Activated CD8-positive, alpha-beta memory T cell treated with anti-CD3 and anti-CD28 coated beads for 36 hours (primary cell): Measurements from ENCODE around the gene PRKACG. TPM values are rescaled to one million over a fixed set of nuclear protein-coding genes. Genes with fewer than 3 reads are reported as not detected.
"Not testable (repeated sequence)": the region's sequence is repeated elsewhere in the genome, so short reads cannot be mapped to it uniquely, and the experiment has no call there.

ENCODE experiments used
- CTCF ChIA-PET: fragments of 350-600 bp; sonication (Branson Sonifier 250); formaldehyde crosslinking; loops from one replicate; lab custom pipeline; 2021; ENCODE audit warnings: antibody characterized with exemption; lab: Charles Lee
- POLR2A ChIA-PET: fragments of 350-600 bp; sonication (Branson Sonifier 250); formaldehyde crosslinking; loops from one replicate; lab custom pipeline; 2021; ENCODE audit warnings: antibody characterized with exemption; lab: Charles Lee
- total RNA-seq, 2 experiments: library from RNA; stranded (reverse); gene quantifications; one replicate each; pipeline ENCODE4 v1.2.3, GENCODE V29; 2021

PRKACG gene
- total RNA-seq, 2 experiments from 2014 or later = not detected

DNA sequence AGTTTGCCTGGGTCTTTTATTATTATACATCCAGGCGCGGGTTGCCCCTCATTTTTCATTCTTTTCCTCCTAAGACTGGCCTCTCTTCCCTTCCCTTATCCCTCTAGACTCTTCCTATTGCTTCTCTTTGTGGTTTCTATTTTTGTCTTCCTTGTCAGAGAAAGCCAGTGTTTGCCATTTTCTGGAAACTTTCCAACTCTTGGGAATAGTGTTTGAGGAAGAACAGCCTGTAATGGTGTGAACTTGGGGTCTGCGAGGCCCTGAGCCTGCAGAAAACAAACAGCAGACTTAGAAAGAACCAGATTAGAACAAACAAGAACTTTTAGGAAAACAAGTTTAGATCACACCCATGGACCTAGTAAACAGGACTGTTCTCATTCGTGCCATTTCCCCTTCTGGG, 15.5 kb downstream of the PRKACG start:
- CTCF ChIA-PET = no interaction called here
- POLR2A ChIA-PET = no interaction called here

DNA sequence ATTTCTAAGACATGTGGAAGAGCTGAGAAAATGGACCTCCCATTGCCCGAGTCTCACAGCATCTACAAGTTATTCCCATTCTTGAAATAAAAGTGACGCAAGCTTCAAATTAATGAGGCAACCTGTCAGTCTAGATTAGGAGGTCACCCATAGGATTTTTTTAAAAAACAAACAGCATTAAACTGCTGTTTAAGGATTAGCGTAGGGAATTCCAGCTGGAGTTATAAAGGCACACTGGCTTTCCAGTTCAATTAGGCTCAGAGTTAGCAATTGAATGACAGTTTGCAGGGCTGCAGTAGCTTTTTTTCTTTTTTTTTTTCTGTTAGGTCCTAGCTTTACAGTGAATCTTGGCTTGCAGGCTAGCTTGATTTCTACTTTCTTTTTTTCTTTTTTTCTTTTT, 16.2 kb downstream of the PRKACG start:
- ChIA-PET CTCF (interaction anchor here (0.7 kb wide), 1 partner anchor 11 kb away, joined by 4 read pairs; no protein-coding TSS in a partner anchor), POLR2A (no interaction called here)

DNA sequence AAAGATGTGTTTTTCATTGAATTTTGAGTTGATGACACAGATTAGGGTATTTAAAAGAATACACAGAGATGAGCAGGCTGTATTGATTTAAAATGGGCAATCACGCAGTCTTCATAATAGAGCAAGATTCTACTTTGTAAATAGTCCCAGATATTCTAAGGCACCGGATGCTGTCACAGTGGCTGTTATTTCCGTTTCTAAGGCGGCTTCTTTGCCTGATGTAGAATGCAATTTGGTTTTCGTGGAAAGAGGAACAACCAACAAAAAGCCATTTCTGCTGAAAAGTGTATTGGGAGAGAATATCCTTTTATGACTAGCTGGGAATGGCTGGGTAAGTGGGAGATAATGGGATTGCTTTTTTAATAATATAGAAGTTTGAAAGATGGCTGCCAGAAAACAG, 17.5 kb downstream of the PRKACG start:
- CTCF ChIA-PET = no interaction called here
- POLR2A ChIA-PET = no interaction called here

DNA sequence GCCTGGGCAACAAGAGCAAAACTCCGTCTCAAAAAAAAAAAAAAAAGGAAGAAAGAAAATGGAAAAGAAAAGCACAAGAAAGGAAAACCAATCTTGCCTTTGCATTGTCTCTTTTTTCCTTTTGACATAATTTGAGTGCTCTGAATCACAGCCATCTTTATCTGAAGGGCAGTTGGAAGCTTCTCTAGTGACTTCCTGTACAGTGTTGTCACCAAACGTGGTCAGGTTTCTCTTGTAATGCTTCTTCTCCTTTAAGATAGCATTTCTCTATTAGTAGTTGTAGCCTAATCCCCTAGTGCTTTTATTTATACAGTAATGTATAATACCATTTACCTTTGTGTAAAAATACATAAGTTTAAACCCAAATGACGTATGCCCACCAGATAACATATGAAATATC, 18.1 kb downstream of the PRKACG start:
- POLR2A ChIA-PET = no interaction called here
- CTCF ChIA-PET = no interaction called here

DNA sequence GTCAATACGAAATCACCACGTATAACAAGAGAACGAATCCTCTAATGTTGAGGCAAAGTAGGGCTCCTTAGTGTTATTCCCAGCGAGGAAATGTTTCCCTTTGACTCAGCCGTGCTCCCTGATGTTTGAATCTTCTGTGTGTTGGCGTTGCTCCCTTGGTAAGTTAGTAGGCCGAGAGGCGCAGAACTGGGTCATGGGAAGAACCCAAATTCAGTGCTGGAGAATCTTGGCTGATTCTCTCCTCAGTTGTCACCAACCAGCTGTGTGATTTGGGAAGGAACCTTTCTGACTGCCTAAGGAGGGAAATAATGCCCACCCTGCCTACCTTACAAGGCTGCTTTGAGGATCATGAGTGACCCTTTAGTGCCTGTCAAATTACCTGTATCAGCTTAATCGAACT, 22.5 kb downstream of the PRKACG start:
- ChIA-PET POLR2A (no interaction called here), CTCF (no interaction called here)

DNA sequence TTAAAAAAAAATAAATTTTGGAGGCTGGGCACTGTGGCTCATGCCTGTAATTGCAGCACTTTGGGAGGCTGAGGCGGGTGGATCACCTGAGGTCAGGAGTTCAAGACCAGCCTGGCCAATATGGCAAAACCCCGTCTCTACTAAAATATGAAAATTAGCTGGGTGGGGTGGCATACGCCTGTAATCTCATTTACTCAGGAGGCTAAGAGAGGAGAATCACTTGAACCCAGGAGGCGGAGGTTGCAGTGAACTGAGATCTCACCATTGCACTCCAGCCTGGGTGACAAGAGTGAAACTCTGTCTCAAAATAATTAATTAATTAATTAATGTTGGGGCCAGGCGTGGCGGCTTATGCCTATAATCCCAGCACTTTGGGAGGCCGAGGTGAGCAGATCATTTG, 27.0 kb downstream of the PRKACG start:
- POLR2A ChIA-PET = not testable (repeated sequence)
- CTCF ChIA-PET = interaction anchor here (1.1 kb wide), 1 partner anchor 11 kb away, joined by 4 read pairs; no protein-coding TSS in a partner anchor

DNA sequence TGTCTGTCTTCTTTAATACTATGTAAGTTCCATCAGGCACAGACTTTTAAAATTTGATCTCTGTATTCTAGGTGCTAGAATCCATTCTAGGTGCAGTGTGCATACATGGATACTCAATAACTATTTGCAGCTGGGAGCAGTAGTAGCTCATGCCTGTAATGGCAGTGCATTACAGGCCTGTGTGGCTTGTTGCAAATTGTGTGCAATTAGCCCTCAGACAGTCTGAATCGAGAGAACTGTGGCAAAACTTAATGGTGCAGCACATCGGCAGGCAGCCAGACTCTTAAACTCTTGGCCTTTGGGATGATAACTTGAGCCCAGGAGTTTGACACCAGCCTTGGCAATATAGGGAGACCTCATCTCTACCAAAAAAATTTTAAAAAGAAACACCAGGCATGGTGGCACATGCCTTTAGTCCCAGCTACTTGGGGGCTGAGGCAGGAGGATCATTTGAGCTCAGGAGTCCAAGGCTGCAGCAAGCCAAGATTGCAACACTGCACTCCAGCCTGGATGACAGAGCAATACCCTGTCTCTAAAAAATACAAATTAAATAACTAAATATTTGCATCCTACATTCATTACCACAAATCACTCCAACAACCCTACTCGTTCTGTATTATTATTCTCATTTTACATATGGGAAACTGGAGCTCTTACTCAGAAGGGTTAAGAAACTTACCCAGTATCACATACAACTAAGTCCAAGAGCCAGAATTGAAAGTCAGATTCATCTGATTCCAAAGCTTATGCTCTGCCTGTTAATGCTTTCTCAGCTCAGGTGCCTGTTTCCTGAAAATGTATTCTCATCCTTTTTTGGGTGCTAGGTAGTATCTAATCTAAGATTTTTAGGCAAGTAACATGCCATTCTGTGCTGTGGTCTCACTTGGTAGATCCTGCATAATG, 30.1 kb downstream of the PRKACG start:
- CTCF ChIA-PET = interaction anchor here (1.3 kb wide), 1 partner anchor 16 kb away, joined by 4 read pairs; no protein-coding TSS in a partner anchor
- POLR2A ChIA-PET = no interaction called here

DNA sequence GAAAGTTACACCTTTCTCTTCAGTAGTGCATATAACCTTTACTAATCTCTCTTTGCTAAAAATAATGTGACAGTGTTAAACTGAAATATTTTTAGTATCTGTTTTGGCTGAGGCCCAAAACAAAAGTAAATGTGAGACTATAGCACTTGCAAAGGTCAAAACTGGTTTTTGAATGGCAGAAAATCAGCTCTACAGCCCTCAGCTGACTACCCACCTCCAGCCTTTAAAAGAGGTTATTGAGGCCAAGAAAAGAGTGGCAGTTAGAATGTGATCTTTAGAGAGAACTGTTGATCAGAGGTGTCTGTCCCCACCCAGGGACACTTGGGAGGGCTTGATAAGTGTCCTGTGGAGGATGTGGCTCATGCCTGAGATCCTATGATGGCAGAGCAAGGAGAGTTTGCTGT, 30.9 kb downstream of the PRKACG start:
- ChIA-PET POLR2A (no interaction called here), CTCF (no interaction called here)

DNA sequence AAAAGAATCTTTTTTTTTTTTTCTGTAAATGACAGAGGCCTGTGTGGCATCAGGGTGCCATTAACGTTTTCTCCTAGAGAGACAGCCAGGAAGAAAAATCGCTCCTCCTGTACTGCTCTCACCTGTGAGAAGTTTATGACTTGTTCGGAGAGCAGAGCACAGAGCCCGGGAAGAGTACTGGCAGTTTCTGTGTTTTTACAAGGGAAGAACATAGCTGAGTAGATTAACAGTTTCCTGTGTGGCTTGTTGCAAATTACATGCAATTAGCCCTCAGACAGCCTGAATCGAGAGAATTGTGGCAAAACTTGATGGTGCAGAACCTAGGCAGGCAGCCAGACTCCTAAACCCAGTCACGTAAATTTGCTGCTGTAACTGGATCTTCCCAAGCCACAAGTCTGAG, 32.1 kb downstream of the PRKACG start:
- ChIA-PET CTCF (interaction anchor here (0.6 kb wide), 1 partner anchor 19 kb away, joined by 3 read pairs; no protein-coding TSS in a partner anchor), POLR2A (interaction anchor here (0.7 kb wide), 1 partner anchor 20 kb away, joined by 4 read pairs; no protein-coding TSS in a partner anchor)

DNA sequence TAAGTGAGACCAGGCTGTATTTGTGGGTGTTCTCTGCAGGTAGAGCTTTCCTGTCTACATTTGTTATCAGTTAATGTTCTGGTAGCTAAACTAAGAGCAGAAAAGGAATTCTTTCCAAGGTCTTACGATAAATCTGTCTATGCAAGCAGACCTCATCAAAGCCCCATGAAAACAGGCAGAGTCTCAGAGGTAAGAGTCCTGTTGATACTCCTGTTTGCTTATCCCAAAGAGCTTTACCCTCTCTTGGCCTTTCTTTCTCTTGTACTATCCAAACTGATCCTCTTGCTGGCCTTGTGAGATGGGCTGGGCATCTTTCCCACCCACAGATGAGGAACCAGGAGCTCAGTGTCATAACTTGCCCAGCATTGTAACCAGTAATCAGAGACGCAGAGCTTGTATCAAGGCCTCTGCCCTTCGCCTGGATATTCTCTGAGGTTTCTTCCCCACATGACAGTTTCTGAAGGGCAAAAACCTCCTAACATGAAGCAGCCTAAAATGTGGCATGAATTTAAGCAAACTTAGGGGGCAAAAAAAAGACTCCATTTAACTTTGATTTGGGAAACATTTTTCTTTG, 33.5 kb downstream of the PRKACG start:
- CTCF ChIA-PET = no interaction called here
- POLR2A ChIA-PET = no interaction called here

DNA sequence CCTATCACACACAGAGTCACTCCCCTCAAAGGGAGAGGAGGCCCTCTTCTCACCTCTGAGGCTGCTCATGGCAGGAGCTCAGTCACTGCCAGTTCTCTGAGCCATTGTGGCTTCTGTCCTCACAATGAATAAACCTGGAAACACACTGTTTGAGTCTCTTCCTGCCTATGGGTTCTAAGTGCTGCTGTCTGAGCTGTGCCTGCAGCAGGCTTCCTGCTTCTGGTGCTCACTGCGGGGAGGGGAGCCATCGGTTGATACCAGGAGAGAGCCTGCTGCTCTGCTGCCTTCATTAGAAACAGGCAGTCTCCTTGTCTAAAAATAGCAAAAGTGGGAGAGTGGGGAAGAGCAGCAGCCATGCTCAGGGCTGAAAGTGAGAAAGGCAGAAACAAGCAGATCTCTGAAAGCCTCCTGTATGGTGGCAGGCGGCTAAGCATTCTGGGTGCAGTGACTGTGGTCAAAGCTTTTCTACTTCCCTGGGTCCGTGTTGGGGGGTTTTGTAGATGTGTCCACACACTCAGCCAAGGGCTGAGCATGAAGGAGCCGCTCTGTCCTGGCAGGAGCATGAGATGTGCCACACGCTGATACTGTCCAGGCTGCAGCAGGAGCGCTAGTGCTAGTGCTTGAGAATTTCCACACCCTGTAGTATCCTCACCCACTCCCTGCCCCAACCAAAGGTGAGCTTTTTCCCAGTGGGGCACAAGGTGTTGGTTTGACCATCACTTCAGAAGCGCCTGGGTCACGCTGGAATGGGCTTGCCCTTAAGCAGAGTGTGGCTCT, 34.2 kb downstream of the PRKACG start:
- POLR2A ChIA-PET = no interaction called here

DNA sequence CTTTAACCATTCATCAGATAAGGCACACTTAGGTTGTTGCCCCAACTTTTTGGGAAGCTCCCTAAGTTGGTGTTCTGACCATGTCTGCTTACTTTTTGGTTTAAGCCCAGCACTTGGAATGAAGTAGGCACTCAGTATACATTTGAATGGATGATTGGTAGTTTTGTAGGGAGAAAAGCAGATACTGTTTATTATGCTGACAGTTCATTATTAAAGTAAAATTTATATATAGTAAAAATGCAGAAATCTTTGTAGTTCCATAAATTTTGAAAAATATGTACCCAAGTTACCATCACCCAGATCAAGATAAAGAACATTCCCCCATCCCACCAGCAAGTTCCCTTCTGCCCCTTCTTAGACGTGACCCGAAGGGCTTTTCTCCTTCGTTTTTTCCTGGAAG, 35.4 kb downstream of the PRKACG start:
- POLR2A ChIA-PET = no interaction called here
- CTCF ChIA-PET = interaction anchor here (0.6 kb wide), 1 partner anchor 42 kb away, joined by 3 read pairs; no protein-coding TSS in a partner anchor

More for the DNA sequence above, 34.2 kb downstream of the PRKACG start:
- CTCF ChIA-PET = interaction anchor here (0.8 kb wide), 1 partner anchor 28 kb away, joined by 3 read pairs; no protein-coding TSS in a partner anchor

DNA sequence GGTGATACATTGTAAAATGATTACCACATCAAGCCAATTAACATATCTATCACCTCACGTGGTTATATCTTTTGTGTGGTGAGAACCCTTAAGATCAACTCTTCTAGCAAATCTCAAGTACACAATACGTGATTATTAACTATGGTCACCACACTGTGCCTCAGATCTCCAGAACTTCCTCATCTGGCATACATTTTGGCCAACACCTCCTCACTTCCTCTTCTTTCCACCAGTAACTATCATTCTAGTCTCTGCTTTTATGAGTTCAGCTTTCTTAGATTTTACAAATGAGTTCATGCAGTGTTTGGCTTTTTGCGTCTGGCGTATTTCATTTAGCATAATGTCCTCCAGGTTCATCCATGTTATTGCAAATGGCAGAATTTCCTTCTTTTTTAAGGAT, 35.8 kb downstream of the PRKACG start:
- ChIA-PET CTCF (no interaction called here), POLR2A (no interaction called here)

DNA sequence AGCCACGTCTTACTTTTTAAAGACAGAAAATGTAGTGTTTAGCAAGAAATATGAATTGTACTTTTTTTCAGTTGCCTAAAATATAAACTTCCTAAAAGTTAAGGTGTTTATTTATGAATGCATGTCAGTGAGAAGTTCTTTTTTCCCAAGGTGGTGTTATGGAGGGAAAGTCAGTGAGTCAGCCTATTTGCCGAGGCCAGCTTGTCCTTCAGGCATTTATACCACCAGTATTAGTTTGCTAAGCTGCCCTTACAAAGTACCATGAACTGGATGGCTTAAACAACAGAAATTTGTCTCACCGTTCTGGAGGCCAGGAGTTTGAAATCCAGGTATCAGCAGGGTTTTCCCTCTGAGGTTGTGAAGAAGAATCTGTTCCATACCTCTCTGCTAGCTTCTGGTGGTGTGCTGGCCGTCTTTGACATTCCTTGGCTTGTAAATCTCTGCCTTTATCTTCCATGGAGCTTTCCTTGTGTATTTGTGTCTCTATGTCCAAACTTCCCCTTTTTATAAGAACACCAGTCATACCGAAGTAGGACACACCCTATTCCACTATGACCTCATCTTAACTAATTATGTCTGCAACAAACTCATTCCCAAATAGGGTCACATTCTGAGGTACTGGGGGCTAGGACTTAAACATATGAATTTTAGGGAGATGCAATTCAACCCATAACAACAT, 38.4 kb downstream of the PRKACG start:
- ChIA-PET POLR2A (no interaction called here), CTCF (interaction anchor here (0.6 to 1.2 kb wide), 2 partner anchors 24 kb away, joined by 3 to 4 read pairs; no protein-coding TSS in a partner anchor)

DNA sequence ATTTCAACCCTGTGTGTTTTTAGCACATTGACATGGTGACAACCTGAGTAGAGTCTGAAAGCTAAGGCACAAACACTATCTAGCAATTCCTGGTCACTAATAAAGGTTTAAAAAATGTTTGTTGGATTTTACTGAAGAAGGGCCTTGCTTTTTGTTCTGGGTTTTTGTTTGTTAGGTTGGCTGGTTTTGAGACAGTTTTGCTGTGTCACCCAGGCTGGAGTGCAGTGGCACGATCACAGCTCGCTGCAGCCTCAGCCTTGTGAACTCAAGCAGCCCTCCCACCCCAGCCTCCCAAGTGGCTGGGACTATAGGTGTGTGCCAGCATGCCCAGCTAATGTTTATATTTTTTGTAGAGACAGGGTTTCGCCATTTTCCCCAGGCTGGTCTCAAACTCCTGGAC, 39.0 kb downstream of the PRKACG start:
- POLR2A ChIA-PET = interaction anchor here (0.6 kb wide), 1 partner anchor 321 kb away, joined by 3 read pairs; no protein-coding TSS in a partner anchor
- CTCF ChIA-PET = interaction anchor here (1.0 to 1.2 kb wide), 2 partner anchors 23 to 60 kb away, joined by 3 to 4 read pairs; partner anchors contain the start of gene FXN

DNA sequence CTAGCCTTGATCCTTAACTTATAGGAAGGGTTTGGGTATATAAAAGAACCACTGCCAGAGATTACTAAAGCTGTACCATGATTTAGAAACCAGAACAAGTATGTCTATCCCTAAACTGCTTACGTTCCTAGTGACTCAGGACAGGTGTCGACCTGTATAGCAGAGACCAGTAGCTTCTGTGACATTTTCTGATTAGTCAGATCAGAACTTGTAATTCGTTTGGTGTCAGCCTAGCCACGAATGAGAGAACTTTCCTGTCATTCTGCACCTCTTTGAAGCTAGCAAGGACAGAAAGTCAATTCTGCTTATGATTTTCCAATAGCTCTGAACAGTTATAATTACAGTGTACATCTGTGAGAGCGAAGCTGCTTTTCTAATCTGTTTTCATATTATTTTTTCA, 39.5 kb downstream of the PRKACG start:
- CTCF ChIA-PET = interaction anchor here (1.0 to 1.2 kb wide), 2 partner anchors 23 to 61 kb away, joined by 3 to 4 read pairs; partner anchors contain the start of gene FXN
- POLR2A ChIA-PET = interaction anchor here (0.6 kb wide), 1 partner anchor 321 kb away, joined by 3 read pairs; no protein-coding TSS in a partner anchor

DNA sequence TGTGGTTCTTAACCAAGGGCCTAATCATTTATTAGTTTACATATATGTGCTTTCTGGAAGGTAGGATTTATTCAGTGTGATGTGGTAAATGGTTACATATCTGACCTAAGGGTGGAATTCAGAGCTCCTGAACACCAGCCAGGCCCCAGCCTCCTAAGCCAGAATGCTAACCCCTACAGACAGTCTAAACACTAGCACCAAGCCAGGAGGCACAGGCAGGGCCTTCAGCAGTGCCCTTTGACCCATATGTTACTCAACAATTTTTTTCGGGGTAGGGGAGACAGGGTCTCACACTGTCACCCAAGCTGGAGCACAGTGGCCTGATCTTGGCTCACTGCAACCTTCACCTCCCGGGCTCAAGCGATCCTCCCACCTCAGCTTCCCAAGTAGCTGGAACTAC, 40.3 kb downstream of the PRKACG start:
- ChIA-PET CTCF (interaction anchor here (0.6 to 1.0 kb wide), 2 partner anchors 26 to 79 kb away, joined by 3 to 5 read pairs; no protein-coding TSS in a partner anchor), POLR2A (no interaction called here)

DNA sequence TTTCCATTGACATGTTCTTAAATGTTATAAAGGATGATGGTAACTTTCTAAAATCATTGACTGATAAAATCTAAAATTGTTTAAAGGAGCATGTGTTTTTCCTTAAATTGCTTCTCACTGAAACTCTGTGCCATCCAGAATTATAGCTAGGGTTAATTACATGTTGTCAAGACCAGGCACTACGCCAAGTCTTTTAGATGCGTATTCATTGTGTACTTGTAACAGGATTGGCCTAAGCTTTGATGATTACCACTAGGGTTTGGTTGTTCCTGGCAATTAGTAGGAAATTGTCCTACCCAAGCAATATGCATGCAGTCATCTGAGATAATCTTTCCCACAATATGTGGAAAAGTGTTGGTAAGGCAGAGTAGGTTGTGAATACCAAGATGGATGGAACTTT, 43.8 kb downstream of the PRKACG start:
- CTCF ChIA-PET = no interaction called here
- POLR2A ChIA-PET = no interaction called here

DNA sequence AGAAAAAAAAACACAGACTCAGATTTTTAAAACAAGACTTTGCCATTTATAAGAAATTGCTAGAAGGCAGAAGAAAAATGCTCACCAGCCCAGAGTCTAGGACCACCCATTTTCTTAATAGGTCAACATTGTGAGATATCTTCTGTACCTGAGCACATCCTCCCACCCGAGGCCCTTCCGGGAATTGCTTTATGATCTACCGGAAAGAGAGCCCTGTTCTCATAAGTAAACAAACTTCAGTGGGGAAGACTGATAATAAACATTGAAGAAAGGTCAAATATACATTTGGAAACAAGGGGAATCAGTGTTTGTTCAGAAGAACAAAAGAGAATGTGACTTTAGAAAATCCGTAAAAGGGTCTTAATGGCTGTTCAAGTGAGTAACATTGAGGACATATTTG, 44.4 kb downstream of the PRKACG start:
- ChIA-PET POLR2A (no interaction called here), CTCF (no interaction called here)
